Pulmonary artery endothelial cell (primary cell): Measurements from ENCODE around the gene QSER1. TPM values are rescaled to one million over a fixed set of nuclear protein-coding genes. Genes with fewer than 3 reads are reported as not detected.
"Not testable (repeated sequence)": the region's sequence is repeated elsewhere in the genome, so short reads cannot be mapped to it uniquely, and the experiment has no call there.

Source experiments
- DNase-seq: peaks from one replicate; pipeline ENCODE4 v3.0.0-alpha.2; 2011; ENCODE audit warnings: low read depth, low spot score
- total RNA-seq: library from RNA; depleted of rRNA; stranded (reverse); fragments of >200 nt; gene quantifications from 2 replicates; pipeline ENCODE4 v1.2.3, GENCODE V29; 2014

QSER1 gene
- 15.3 and 17.1 TPM in 2 replicates for total RNA-seq

GRCh38 chr11:32892355-32893092, at the start of gene QSER1:
QSER1 (plus strand) TSS chr11:32892811; CDS start chr11:32893126, 315 bp downstream.
- DNase-seq: no peak

GRCh38 chr11:32843544-32843943, 49.1 kb upstream of the QSER1 start:
- no peak for DNase-seq

GRCh38 chr11:32847511-32847910, 45.1 kb upstream of the QSER1 start:
- no peak for DNase-seq

GRCh38 chr11:32849761-32850160, 42.9 kb upstream of the QSER1 start:
- DNase-seq: no peak

- DNase-seq: no peak
These were observed 41.4 kb upstream of the QSER1 start for GRCh38 chr11:32851251-32851650.

GRCh38 chr11:32852207-32852606, 40.4 kb upstream of the QSER1 start:
- no peak for DNase-seq

GRCh38 chr11:32855601-32856000, 37.0 kb upstream of the QSER1 start:
- no peak for DNase-seq

GRCh38 chr11:32858731-32859130, 33.9 kb upstream of the QSER1 start:
- no peak for DNase-seq

- DNase-seq: no peak
These were observed 30.6 kb upstream of the QSER1 start for GRCh38 chr11:32861850-32862577.

- DNase-seq: no peak
These were observed 28.1 kb upstream of the QSER1 start for GRCh38 chr11:32864555-32864954.

GRCh38 chr11:32868752-32869151, 23.9 kb upstream of the QSER1 start:
- not testable (repeated sequence) for DNase-seq

GRCh38 chr11:32870676-32871075, 21.9 kb upstream of the QSER1 start:
- no peak for DNase-seq

- no peak for DNase-seq
These were observed 18.5 kb upstream of the QSER1 start for GRCh38 chr11:32874132-32874531.

GRCh38 chr11:32881286-32881685, 11.3 kb upstream of the QSER1 start:
- DNase-seq: no peak

GRCh38 chr11:32883421-32883820, 9.2 kb upstream of the QSER1 start:
- no peak for DNase-seq

- DNase-seq: no peak
These were observed 8.6 kb upstream of the QSER1 start for GRCh38 chr11:32884023-32884422.

GRCh38 chr11:32884770-32885384, 7.7 kb upstream of the QSER1 start:
- DNase-seq: no peak

- no peak for DNase-seq
These were observed 7.1 kb upstream of the QSER1 start for GRCh38 chr11:32885556-32885955.

- no peak for DNase-seq
These were observed 6.4 kb upstream of the QSER1 start for GRCh38 chr11:32886180-32886579.

- not testable (repeated sequence) for DNase-seq
These were observed 4.8 kb upstream of the QSER1 start for GRCh38 chr11:32887707-32888383.

GRCh38 chr11:32888384-32888710, 4.3 kb upstream of the QSER1 start:
- DNase-seq: not testable (repeated sequence)

GRCh38 chr11:32888805-32889204, 3.8 kb upstream of the QSER1 start:
- no peak for DNase-seq
